Activated CD4-positive, alpha-beta T cell treated with anti-CD3 and anti-CD28 coated beads, Interleukin-2, amount 50 U/mL, for 16 hours (primary cell): ENCODE data around the gene TDRD12.
A peak's percentile ranks its signal among the peaks of the same experiment; 100 is the strongest.

ENCODE experiments used
- DNase-seq: peaks from one replicate; pipeline ENCODE4 v3.0.0-alpha.2; 2020

TDRD12 gene, protein sequence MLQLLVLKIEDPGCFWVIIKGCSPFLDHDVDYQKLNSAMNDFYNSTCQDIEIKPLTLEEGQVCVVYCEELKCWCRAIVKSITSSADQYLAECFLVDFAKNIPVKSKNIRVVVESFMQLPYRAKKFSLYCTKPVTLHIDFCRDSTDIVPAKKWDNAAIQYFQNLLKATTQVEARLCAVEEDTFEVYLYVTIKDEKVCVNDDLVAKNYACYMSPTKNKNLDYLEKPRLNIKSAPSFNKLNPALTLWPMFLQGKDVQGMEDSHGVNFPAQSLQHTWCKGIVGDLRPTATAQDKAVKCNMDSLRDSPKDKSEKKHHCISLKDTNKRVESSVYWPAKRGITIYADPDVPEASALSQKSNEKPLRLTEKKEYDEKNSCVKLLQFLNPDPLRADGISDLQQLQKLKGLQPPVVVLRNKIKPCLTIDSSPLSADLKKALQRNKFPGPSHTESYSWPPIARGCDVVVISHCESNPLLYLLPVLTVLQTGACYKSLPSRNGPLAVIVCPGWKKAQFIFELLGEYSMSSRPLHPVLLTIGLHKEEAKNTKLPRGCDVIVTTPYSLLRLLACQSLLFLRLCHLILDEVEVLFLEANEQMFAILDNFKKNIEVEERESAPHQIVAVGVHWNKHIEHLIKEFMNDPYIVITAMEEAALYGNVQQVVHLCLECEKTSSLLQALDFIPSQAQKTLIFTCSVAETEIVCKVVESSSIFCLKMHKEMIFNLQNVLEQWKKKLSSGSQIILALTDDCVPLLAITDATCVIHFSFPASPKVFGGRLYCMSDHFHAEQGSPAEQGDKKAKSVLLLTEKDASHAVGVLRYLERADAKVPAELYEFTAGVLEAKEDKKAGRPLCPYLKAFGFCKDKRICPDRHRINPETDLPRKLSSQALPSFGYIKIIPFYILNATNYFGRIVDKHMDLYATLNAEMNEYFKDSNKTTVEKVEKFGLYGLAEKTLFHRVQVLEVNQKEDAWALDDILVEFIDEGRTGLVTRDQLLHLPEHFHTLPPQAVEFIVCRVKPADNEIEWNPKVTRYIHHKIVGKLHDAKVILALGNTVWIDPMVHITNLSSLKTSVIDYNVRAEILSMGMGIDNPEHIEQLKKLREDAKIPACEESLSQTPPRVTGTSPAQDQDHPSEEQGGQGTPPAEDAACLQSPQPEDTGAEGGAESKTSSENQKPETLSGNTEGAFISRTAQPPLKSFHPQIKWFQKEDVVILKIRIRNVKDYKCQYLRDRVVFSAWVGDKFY (N-terminal part only)

DNA sequence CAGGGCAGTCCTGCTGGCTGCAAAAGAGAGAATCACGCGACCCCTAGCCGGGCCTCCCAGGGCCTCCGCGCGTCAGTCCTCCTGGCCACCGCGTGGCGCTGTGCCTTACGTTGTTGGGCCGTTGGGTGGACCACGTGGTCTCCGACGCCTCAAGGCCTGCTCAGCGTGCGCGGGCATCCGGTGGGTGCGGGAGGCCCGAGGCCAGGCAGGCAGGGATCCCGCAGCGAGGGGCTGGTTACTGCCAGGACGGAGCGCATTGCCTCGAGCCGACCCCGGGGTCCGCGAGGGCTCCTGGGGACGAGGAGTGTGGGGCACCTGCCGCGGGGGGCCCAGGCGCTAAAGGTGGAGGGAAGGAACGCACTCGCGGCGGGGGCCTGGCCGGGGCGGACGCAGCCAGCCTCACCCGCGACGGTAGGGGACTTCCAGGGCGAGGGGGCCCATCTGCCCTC lies at the start of gene TDRD12:
TSS of gene TDRD12 (plus strand) at position 157 of the 449 bp plus-strand sequence. CDS start 306 bp downstream, outside the sequence.
- DNase-seq = no peak

DNA sequence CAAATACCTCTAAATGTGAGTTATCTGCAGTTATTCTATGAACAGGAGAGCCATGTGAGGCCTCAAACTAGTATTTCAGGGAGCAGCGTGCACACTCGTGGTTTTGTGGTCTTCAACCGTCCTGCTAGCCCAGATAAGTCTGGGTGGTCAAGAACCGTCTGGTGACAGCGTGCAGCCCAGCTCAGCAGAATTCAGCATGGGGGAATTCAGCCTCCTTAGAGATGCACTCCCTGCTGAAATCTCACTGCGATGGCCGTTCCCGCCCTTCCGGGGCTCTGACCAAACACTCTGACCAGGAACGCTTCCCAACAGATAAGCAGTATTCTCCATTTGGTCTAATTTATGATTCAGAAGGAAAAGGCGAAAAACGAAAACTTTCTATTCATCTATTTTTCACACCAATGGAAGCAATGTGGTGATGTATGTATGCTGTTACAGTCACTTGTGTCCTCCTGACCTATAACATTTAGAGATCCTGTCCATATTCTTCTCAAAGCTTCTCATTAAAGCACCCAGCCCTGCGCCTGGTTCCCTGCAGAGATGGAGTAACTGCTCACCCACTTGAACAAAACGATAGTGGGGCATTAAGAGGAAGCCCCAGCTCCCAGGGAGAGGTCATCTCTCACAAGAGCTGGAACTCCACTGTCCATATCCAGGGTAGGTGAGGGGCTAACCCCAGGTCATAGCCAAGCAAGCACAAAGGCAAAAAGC lies 47.5 kb upstream of the TDRD12 start:
- DNase-seq = no peak

DNA sequence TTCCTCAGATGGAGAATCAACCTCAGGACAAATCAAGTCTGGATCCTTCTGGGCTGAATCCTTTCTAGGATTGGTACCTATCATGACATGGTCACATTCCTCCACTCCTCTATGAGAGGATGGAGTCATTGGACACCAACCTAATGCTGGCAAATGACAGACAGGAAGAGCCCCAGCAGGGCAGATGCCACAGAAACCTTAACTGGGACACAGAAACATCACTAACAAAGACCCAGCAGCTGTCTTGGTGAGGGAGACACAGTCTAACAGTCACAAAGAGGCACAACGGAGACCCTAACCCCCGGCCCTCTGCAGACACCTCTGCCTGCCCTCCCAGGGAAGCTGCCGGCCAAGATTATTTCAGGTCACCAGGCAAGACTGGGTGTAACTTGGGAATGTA lies 46.7 kb upstream of the TDRD12 start:
- DNase-seq = no peak

DNA sequence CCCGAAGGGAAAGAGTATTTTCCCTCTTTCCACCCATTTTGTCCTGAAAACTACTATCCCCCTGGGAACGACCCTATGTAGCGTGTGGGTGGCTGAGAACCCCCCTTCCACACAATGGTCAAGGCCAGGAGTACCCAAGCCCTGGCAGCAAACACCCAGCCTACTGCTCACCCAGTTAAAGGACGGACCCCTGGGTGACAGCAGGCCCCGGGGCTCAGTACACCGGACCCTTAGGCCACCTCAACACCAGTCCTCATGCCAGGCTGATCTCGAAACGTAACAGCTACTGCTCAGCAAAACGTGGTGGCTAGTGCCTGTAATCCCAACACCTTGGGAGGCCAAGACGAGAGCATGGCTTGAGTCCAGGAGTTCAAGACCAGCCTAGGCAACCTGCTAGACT lies 46.0 kb upstream of the TDRD12 start:
- no peak for DNase-seq

- DNase-seq = no peak
Observed at GRCh38 chr19:32674153-32674930, 45.2 kb upstream of the TDRD12 start.

DNA sequence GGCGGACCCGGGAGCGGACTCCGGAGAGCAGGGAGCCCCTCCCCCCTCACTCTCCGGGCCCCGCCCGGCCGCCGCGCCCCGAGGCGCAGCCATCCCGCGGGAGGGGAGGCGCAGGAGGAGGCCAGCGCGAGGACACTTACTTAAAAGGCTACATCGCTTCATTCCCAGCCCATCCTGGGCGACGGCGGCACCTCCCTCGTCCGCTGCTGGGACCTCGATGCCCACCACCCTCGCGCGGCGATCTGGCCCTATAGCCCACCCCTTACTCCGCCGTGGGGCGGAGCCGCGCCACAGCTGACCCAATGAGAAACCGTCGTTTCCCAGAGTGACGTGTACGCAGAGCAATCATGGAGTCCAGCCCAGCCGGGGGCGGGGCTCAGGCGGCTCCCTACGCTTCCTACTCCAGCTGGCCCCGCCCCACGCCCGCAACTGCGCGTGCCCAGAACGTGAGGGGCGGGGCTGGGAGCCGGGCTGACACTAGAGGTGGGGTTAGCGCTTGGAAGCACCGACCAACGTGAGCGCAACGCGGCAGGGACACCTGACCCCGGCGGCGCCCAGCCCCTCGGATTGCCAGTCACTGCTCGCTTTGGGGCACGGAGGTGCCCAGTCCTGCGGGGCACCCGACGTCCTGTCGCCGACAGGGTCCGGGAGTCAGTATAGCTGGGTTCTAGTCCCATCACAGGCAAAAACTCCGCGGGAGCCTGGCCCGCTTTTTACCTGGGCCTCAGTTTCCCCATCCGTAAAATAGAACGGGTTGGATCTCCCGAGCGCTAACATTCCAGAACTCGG lies 44.4 kb upstream of the TDRD12 start, which contains the start of gene ANKRD27:
TSS of gene ANKRD27 (minus strand) at position 250 of the 789 bp plus-strand sequence. CDS start 16,165 bp downstream, outside the sequence.
- peak; percentile 98 for DNase-seq

GRCh38 chr19:32675720-32676185 lies 43.8 kb upstream of the TDRD12 start, which contains the start of gene RGS9BP:
Gene RGS9BP, plus strand, starts transcription at chr19:32675848. Its CDS starts 416 bp downstream, at chr19:32676264.
- DNase-seq = peak; percentile 65

DNA sequence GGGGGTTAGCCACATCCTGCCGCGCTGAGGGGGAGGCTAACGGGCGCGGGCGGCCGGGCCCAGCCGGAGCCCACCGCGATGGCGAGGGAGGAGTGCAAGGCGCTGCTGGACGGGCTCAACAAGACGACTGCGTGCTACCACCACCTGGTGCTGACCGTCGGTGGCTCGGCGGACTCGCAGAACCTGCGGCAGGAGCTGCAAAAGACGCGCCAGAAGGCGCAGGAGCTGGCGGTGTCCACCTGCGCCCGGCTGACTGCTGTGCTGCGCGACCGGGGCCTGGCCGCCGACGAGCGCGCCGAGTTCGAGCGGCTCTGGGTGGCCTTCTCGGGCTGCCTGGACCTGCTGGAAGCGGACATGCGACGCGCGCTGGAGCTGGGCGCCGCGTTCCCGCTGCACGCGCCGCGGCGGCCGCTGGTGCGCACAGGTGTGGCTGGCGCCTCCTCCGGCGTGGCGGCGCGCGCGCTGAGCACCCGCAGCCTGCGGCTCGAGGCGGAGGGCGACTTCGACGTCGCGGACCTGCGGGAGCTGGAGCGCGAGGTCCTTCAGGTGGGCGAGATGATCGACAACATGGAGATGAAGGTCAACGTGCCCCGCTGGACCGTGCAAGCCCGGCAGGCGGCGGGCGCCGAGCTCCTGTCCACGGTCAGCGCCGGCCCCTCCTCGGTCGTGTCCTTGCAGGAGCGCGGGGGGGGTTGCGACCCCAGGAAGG lies 43.2 kb upstream of the TDRD12 start:
- DNase-seq = no peak

DNA sequence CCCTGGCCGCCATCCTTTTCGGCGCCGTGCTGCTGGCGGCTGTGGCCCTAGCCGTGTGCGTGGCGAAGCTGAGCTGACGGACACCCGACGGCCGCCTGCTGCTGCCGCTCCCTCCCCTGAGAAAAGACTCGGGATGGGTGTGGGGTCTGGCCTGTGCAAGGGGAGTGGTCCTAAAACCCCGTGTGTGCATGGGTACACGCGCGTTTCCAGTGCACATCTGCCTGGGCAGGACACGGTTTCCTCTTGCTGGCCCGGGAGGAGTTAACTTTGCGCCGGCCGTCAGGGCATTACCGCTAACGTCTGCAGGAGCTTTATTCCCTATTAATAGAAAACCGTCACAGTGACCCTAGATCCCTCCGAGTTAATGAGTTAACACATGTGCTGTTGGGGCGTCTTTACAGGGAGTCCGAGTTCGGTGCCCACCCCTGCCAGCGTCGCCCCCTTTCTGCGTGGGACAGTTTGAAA lies 42.6 kb upstream of the TDRD12 start:
- DNase-seq = no peak

- no peak for DNase-seq
Observed at GRCh38 chr19:32677657-32678056, 41.9 kb upstream of the TDRD12 start.

DNA sequence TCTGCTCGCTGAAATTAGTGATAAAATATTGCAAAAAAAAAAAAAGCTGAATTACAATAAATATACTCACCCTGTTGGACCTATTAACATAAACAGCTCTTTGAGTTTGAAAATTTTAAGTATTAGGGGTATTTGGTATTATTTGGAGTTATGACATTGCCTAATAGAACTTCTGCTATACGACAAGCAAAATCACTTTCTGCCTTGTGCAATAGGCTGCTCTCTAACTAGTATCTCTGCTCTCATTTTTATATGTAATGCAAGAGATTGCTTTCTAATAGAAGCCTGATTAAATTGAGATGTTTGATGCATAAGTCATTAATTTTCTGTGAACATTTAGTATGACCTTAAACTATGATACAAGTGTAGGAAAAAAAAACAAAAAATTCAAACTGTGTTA lies 38.6 kb upstream of the TDRD12 start:
- no peak for DNase-seq

GRCh38 chr19:32682317-32682716 lies 37.2 kb upstream of the TDRD12 start:
- DNase-seq = no peak

DNA sequence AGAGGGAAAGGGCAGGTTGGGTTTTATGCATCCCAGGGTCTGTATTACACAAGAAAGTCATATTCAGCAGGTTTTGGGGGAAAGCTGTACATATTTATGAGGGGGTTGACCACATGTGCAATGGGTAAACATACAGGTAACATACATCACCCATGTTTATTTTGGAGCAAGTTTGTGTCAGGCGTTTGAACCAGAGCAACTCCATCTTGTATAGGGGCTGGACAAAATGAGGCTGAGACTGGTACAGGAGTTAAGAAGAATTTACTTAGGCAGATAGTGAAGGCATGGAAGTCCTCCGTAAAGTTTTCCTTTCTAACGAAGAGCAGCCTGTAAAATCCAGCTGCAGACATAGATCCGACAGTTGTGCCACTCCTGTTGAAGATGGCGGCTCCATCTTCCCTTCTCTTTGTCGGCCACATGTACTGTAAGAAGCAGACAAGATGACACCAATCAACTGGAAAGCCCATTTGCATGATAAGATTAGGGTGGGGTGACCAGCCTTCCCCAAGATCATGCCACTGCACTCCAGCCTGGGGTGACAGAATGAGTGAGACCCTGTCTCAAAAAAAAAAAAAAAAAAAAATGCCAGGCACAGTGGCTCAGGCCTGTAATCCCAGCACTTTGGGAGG lies 32.6 kb upstream of the TDRD12 start:
- no peak for DNase-seq

- DNase-seq = no peak
Observed at GRCh38 chr19:32687681-32688080, 31.9 kb upstream of the TDRD12 start.

DNA sequence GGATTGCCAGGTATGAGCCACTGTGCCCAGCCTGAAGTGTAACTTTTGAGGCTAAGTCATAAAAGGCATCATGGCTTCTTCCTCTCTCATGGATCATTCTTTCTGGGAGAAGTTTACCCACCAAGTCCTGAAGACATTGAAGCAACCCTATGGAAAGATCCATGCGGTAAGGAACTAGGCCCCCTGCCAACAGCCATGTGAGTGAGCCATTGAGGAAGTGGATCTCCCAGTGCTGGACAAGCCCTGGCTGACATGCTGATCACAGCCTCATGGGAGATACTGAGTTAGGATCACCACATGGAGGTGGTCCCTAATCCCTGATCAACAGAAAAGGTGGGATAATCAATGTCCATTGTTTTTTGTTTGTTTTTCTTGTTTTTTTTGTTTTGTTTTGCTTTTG lies 31.3 kb upstream of the TDRD12 start:
- DNase-seq = no peak

GRCh38 chr19:32691291-32691951 lies 28.1 kb upstream of the TDRD12 start, which contains the start of gene NUDT19:
Gene NUDT19, plus strand, starts transcription at chr19:32691821. Its CDS starts 140 bp downstream, at chr19:32691961.
- DNase-seq = peak; percentile 91

- peak; percentile 62 for DNase-seq
Observed at GRCh38 chr19:32691952-32692726, 27.4 kb upstream of the TDRD12 start.

- DNase-seq = no peak
Observed at GRCh38 chr19:32692727-32693061, 26.9 kb upstream of the TDRD12 start.
